K562 (cell line): ENCODE measurements around the gene BCL2L12. TPM values are rescaled to one million over a fixed set of nuclear protein-coding genes. Genes with fewer than 3 reads are reported as not detected.
A peak's percentile ranks its signal among the peaks of the same experiment; 100 is the strongest.

ENCODE experiments used
- ATAC-seq: fragments of 200-7000 bp; cut with Tn5 transposase; 3 replicates; pipeline ENCODE4 v1.9.1; 2020; ENCODE audit warnings: moderate library complexity
- BruUV-seq: library from RNA; stranded (reverse); fragments of 400-500 nt; replicated peaks from 2 replicates; lab custom pipeline; 2021; lab: Mats Ljungman, UMichigan
- CTCF ChIA-PET: fragments of 300-600 bp; formaldehyde crosslinking; extraction: SDS; loops from one replicate; lab custom pipeline; 2021; ENCODE audit warnings: low intra/inter-chr PET ratio; lab: Yijun Ruan, JAX
- POLR2A ChIA-PET: fragments of 300-600, 350-650 bp; sonication (Branson Sonifier 250); formaldehyde crosslinking; extraction: SDS; loops from one replicate; lab custom pipeline; 2021; ENCODE audit warnings: antibody characterized with exemption, inconsistent platforms; lab: Yijun Ruan, JAX
- DNase-seq, 4 experiments: peaks; one replicate each; pipeline versions ENCODE4 v3.0.0 to v3.0.0-alpha.2; 2011 to 2018; ENCODE audit warnings: low spot score in 3 of 4, mixed read lengths in 3 of 4; ENCODE audit errors: extremely low read depth in 1 of 4
- FAIRE-seq: peaks from 2 replicates; lab custom pipeline; 2011; peaks lifted over from hg19 to GRCh38; lab: Jason Lieb, UNC
- H2AFZ ChIP-seq: 2 replicates; pipeline ENCODE4 v1.6.0; 2011; ENCODE audit warnings: low read depth, low read length, control low read depth, inconsistent platforms
- H3K27ac ChIP-seq: fragments of 200-600 bp; 3 replicates; pipeline ENCODE4 v1.8.0; 2011; ENCODE audit warnings: low read depth, mild to moderate bottlenecking, control low read depth, inconsistent platforms, low read length, moderate library complexity, mixed read lengths; ENCODE audit errors: extremely low read depth
- H3K27me3 ChIP-seq, 2 experiments: fragments of 300-600 bp in 1 of 2; 2 replicates in 1 of 2; 3 replicates in 1 of 2; pipeline versions ENCODE4 v1.6.0 to v1.8.0; 2011; ENCODE audit warnings: inconsistent platforms in 2 of 2, low read length in 2 of 2, mild to moderate bottlenecking in 1 of 2, mixed read lengths in 1 of 2, moderate library complexity in 1 of 2; ENCODE audit not compliant: control insufficient read depth in 2 of 2, insufficient read depth in 2 of 2
- H3K36me3 ChIP-seq: fragments of 300-600 bp; 3 replicates; pipeline ENCODE4 v1.8.0; 2011; ENCODE audit warnings: mild to moderate bottlenecking, low read length, inconsistent platforms; ENCODE audit not compliant: control insufficient read depth, insufficient read depth
- H3K4me1 ChIP-seq, 2 experiments: fragments of 200-600 bp in 1 of 2; replicated peaks in 1 of 2; 2 replicates in 1 of 2; 3 replicates in 1 of 2; pipeline versions ENCODE4 v1.5.1 to v1.8.0; 2011; ENCODE audit warnings: inconsistent platforms in 2 of 2, low read length in 2 of 2, mild to moderate bottlenecking in 1 of 2, mixed read lengths in 1 of 2, moderate library complexity in 1 of 2; ENCODE audit not compliant: control insufficient read depth in 2 of 2, insufficient read depth in 2 of 2
- H3K4me2 ChIP-seq: 2 replicates; pipeline ENCODE4 v1.6.1; 2011; ENCODE audit warnings: low read length, control low read depth, inconsistent platforms, mixed read lengths; ENCODE audit not compliant: insufficient read depth
- H3K4me3 ChIP-seq: fragments of 200-600 bp; sonication (generic), shearing (Covaris generic); 2 replicates; pipeline ENCODE4 v1.5.1; 2016; ENCODE audit warnings: control low read depth, inconsistent platforms
- H3K79me2 ChIP-seq: fragments of 200-600 bp; 3 replicates; pipeline ENCODE4 v1.8.0; 2011; ENCODE audit warnings: low read length, inconsistent platforms; ENCODE audit not compliant: control insufficient read depth, insufficient read depth
- H3K9ac ChIP-seq, 2 experiments: 2 replicates each; pipeline versions ENCODE4 v1.6.0 to v1.6.1; 2011; ENCODE audit warnings: low read depth in 2 of 2, low read length in 2 of 2, control low read depth in 1 of 2, inconsistent platforms in 1 of 2, mild to moderate bottlenecking in 1 of 2, mixed read lengths in 1 of 2; ENCODE audit not compliant: insufficient read depth in 1 of 2
- H3K9me1 ChIP-seq: one replicate; pipeline ENCODE4 v1.6.0; 2011; ENCODE audit warnings: inconsistent platforms, mild to moderate bottlenecking, low read length, moderate library complexity; ENCODE audit not compliant: control insufficient read depth, insufficient read depth
- H3K9me3 ChIP-seq: replicated peaks from 2 replicates; pipeline ENCODE4 v1.5.1; 2011; ENCODE audit warnings: low read depth, low read length, inconsistent platforms; ENCODE audit not compliant: control insufficient read depth, insufficient read depth
- H4K20me1 ChIP-seq: replicated peaks from 2 replicates; pipeline ENCODE4 v1.6.1; 2011; ENCODE audit warnings: low read length, inconsistent platforms, mixed read lengths; ENCODE audit not compliant: control insufficient read depth, insufficient read depth
- NFYB ChIP-seq: IDR thresholded peaks from 2 replicates; pipeline ENCODE4 v1.6.1; 2011; ENCODE audit warnings: mild to moderate bottlenecking, moderate library complexity; ENCODE audit not compliant: insufficient read length; ENCODE audit errors: extremely low read depth
- POLR2G ChIP-seq: fragments of 200-400 bp; formaldehyde crosslinking; IDR thresholded peaks from 2 replicates; pipeline ENCODE4 v1.6.1; 2017; ENCODE audit warnings: low read depth, mild to moderate bottlenecking, antibody characterized with exemption, low read length, moderate library complexity
- RBFOX2 ChIP-seq: fragments of 200-400 bp; formaldehyde crosslinking; IDR thresholded peaks from 2 replicates; pipeline ENCODE4 v1.6.1; 2017; ENCODE audit warnings: low read depth, mild to moderate bottlenecking, low read length, moderate library complexity
- ZBED1 ChIP-seq: IDR thresholded peaks from 2 replicates; pipeline ENCODE4 v1.6.1; 2014
- ZBTB8A ChIP-seq: fragments of 450-650 bp; IDR thresholded peaks from 2 replicates; pipeline ENCODE4 v1.6.1; 2018; ENCODE audit warnings: mild to moderate bottlenecking, moderate library complexity; ENCODE audit not compliant: partially characterized antibody
- WGBS: fragments of 100-300 bp; shearing (Covaris generic); methylation state at CpG from one replicate; pipeline ENCODE4 v1.1.6; 2016; ENCODE audit warnings: low coverage, mixed read lengths; ENCODE audit not compliant: insufficient coverage; ENCODE audit errors: missing lambda C conversion rate; 5-methylcytosine and 5-hydroxymethylcytosine counted together
- in situ Hi-C: fragments of 300-500 bp; cut with MboI; formaldehyde crosslinking; loops from 4 replicates; pipeline ENCODE4 v1.15.0; 2018; ENCODE audit warnings: inconsistent platforms, mixed read lengths
- intact Hi-C: fragments of 100-400 bp; cut with micrococcal nuclease; formaldehyde crosslinking; loops from 2 replicates; pipeline ENCODE4 v1.14.2; 2022
- polyA plus RNA-seq, 8 experiments: library from polyadenylated mRNA; depleted of rRNA in 4 of 8; stranded (reverse) in 5 of 8; unstranded in 3 of 8; fragments of >200 nt; fragmentation: Nextera tagmentation in 2 of 8; fragmentation: Illumina TruSeq in 1 of 8; extraction: Ambion mirVana in 2 of 8; extraction: Trizol in 1 of 8; gene quantifications; 2 replicates each; pipeline versions ENCODE4 v1.2.1 to v1.2.3, GENCODE V29; 2011 to 2014; ENCODE audit warnings: inconsistent platforms in 1 of 8, missing spikeins in 1 of 8
- total RNA-seq, 7 experiments: library from RNA; depleted of rRNA in 6 of 7; stranded (reverse); fragments of >200 nt in 6 of 7; fragmentation: Illumina TruSeq in 2 of 7; extraction: Trizol in 2 of 7; gene quantifications; 2 replicates each; pipeline versions ENCODE4 v1.2.1 to v1.2.3, GENCODE V29; 2011 to 2021; ENCODE audit warnings: low replicate concordance in 1 of 7
- TF ChIP-seq, protein P1 (sequence below), 3 experiments: fragments of 200-800 bp in 1 of 3; sonication (Bioruptor generic) in 1 of 3; sonication (generic) in 1 of 3; formaldehyde crosslinking in 1 of 3; IDR thresholded peaks; 2 replicates each; pipeline versions ENCODE4 v1.6.1 to v1.8.0; 2016 to 2022; ENCODE audit warnings: mild to moderate bottlenecking in 2 of 3, missing compliant biosample characterization in 2 of 3, missing genetic modification characterization in 2 of 3, missing genetic modification reagents in 1 of 3

The BCL2L12 gene
- total and polyA plus RNA-seq, 9 of the 15 experiments (the other 6 are each of a cell fraction or from before 2014, with no cell fraction given) = 7.4 to 263 (median 81.2) TPM

DNA sequence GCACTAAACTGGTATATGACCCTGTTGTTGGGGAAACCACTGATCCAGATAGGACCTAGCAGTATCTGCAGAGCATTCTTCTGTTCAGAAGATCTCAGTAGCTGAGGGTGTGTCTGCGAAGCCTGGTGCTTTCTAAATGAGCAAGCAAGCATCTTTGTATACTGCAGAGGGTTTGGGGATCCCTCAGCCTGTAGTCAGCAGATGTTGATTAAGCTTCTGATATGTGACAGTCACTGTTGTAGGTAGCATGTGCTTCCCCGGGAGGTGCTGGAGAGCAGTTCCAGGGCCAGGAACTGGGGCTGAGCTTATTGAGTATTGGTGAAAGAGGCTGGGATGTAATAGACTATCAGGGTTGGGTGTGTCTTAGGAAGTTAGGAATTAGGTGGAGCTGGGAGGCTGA, 22.3 kb upstream of the BCL2L12 start (continued):
- TF ChIP-seq, protein P1, sequence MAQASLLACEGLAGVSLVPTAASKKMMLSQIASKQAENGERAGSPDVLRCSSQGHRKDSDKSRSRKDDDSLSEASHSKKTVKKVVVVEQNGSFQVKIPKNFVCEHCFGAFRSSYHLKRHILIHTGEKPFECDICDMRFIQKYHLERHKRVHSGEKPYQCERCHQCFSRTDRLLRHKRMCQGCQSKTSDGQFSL (CRISPR knock-in tag; IDR thresholded peaks at IDR 0.05) = no peak
- TF ChIP-seq, protein P1 (tag; IDR thresholded peaks at IDR 0.05) = no peak

DNA sequence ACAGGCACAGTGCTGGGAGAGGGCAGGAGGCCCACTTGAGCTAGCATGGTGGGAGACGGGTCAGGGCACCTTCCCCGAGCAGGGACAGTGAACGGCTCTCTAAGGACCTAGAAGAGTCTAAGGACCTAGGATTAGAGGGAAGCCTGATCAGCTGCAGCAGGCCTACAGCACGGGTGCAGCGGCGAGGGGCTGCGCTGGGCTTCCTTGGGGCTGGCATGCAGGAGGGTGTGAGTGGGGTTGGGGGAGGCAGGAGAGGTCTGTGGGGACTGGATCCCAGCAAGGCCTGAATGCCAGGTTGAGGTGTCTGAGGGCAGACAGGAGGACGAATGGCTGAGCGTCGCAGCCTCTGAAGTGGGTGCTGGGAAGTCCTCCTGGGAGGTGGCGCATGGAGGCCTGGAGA, 20.1 kb upstream of the BCL2L12 start:
- TF ChIP-seq NFYB (no peak), ZBED1 (no peak), ZBTB8A (no peak), POLR2G (peak; percentile 46), RBFOX2 (0 out of 2 replicates have a peak, but pooled peaks have one; percentile 29)
- ChIA-PET POLR2A (interaction anchor here (1.1 to 1.2 kb wide), 2 partner anchors 13 to 27 kb away, joined by 3 read pairs; no protein-coding TSS in a partner anchor), CTCF (no interaction called here)
- Histone ChIP-seq H3K27ac (no peak overlapping the region), H3K79me2 (peaks cover 48% of the 10 kb centered on the region), H3K9me1 (no peaks in the 10 kb centered on the region), H3K9ac (peak overlapping the region in 1 of 2 experiments; percentile 80; a peak in 2 of 4 replicates), H2AFZ (no peak overlapping the region), H4K20me1 (no peaks in the 10 kb centered on the region), H3K27me3 (no peaks in the 10 kb centered on the region), H3K36me3 (peaks cover 63% of the 10 kb centered on the region; the same call in 2 of the 3 replicates), H3K4me2 (no peak overlapping the region), H3K4me1 (peaks cover 17 to 30% of the 10 kb centered on the region in 2 experiments; a peak in 4 of 5 replicates), H3K9me3 (no peaks in the 10 kb centered on the region), H3K4me3 (no peak overlapping the region)
- in situ Hi-C loops = no loop called here
- intact Hi-C loops = no loop called here
- 93% methylated on average over 10 of the region's 11 CpGs for WGBS
- BruUV-seq = no TSS peak
- FAIRE-seq (no peak), DNase-seq (no peak), ATAC-seq (no peak)
